ENCODE measurements around the gene EVC2.

DNA sequence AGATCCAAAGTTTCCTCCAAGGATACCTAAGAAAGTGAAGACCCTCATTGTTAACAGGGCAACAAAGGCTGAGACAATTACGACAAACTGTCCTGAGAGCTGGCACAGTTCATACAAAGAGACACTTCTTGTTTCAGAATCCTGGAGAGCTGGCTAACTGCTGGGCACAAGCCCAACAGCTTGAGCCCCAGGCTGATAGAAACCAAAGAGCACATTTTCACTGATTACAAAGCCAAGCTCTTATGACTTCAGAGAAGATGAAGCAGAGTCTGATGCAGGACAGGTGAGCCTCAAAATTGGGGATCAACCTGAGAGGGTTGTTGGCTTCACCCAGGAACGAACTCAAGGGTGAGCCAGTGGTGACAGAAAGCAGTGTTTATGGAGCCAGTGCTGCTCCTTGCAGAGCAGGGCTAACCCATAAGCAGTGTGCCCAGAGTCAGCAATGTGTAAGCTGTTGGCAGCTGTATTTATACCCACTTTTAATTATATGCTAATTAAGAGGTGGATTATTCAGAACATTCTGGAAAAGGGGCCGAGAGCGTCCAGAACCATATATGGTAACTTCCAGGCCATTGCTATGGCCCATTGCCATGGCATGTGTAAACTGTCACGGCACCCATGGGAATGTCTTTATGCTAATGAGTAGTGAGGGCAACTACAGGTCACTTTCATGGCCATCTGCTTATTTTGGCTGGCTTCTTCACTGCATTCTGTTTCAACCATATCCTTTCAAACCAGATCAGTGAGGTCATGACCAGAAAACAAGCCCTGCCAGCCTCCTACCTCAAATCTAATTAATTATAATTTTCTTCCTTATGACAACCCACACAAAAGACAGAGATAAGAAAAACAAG lies 183.7 kb downstream of the EVC2 start:
- TF ChIP-seq, protein P1, sequence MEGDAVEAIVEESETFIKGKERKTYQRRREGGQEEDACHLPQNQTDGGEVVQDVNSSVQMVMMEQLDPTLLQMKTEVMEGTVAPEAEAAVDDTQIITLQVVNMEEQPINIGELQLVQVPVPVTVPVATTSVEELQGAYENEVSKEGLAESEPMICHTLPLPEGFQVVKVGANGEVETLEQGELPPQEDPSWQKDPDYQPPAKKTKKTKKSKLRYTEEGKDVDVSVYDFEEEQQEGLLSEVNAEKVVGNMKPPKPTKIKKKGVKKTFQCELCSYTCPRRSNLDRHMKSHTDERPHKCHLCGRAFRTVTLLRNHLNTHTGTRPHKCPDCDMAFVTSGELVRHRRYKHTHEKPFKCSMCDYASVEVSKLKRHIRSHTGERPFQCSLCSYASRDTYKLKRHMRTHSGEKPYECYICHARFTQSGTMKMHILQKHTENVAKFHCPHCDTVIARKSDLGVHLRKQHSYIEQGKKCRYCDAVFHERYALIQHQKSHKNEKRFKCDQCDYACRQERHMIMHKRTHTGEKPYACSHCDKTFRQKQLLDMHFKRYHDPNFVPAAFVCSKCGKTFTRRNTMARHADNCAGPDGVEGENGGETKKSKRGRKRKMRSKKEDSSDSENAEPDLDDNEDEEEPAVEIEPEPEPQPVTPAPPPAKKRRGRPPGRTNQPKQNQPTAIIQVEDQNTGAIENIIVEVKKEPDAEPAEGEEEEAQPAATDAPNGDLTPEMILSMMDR (IDR thresholded peaks at IDR 0.05; ENCODE audit: low read length): no peak
- TF ChIP-seq EZH2phosphoT487 (IDR thresholded peaks at IDR 0.05; ENCODE audit: low read length) (no peak), EZH2 (optimal IDR thresholded peaks at IDR 0.05; ENCODE audit: low read depth, low read length) (no peak)

Data from MM.1S (cell line).